Measurements from ENCODE around the gene NUFIP1.

- no peak for TF ChIP-seq POLR2AphosphoS5 (IDR thresholded peaks at IDR 0.05; ENCODE audit: borderline replicate concordance, low read depth, low read length)
- TF ChIP-seq EZH2 (IDR thresholded peaks at IDR 0.05), result no peak
Observed at GRCh38 chr13:45024847-45025246, 35.6 kb upstream of the NUFIP1 start.

All from SK-N-MC (cell line).